ENCODE data around the gene EDARADD. TPM values are rescaled to one million over a fixed set of nuclear protein-coding genes. Genes with fewer than 3 reads are reported as not detected.

Gene EDARADD
- total and polyA plus RNA-seq, 7 experiments from 2014 or later, result 0.38 to 6.6 (median 0.73) TPM; not detected in 2

DNA sequence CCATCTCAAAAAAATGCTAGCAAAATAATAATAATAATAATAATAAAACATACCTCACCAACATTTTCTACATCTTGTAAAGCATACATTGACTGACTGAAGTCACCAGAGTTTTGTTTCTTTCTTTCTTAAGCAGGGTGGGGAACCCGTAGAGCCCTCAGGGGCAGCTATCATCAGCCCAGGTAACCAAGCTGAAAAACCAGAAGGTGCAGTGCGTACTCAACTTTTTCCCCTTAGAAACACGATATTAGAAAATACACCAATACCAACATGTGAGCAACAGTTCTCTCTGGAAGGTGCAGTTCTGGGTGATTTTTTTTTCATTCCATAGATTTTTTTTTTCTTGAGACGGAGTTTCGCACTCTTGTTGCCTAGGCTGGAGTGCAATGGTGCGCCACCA is 75.4 kb downstream of the EDARADD start:
- POLR2A ChIA-PET, result no interaction called here
- Mint-ChIP-seq H3K36me3 (peaks cover 0 to 5% (median 0%) of the 10 kb centered on the region in 5 donors), H3K27ac (no peak overlapping the region), H3K4me1 (peaks cover 18 to 26% (median 21%) of the 10 kb centered on the region in 7 donors), H3K27me3 (peaks cover 8 to 19% (median 15%) of the 10 kb centered on the region in 5 donors), H3K4me3 (no peak overlapping the region), H3K9me3 (peaks cover 0 to 1% (median 0%) of the 10 kb centered on the region in 11 donors)
- no peaks in the 10 kb centered on the region for H3K27me3 ChIP-seq (ENCODE audit: control insufficient read depth in 2 of 2, insufficient read depth in 2 of 2, low read length in 2 of 2)
- H3K4me1 ChIP-seq (ENCODE audit: control insufficient read depth in 2 of 2, insufficient read depth in 2 of 2, low read length in 2 of 2), result peaks cover 17 to 20% of the 10 kb centered on the region in 2 donors
- intact Hi-C loops (cut with micrococcal nuclease), result no loop called here
- ATAC-seq, result no peak
- no peak overlapping the region for H3K27ac ChIP-seq (ENCODE audit: low read depth, low read length)
- no peaks in the 10 kb centered on the region for H3K36me3 ChIP-seq (ENCODE audit: control insufficient read depth in 2 of 3, insufficient read depth in 3 of 3, low read length in 3 of 3)
- H3K4me3 ChIP-seq (ENCODE audit: low read length), result no peak overlapping the region
- CTCF ChIA-PET, result interaction anchor here (0.7 kb wide), 1 partner anchor 364 kb away, joined by 3 read pairs; no protein-coding TSS in a partner anchor
- H3K9me3 ChIP-seq (ENCODE audit: control insufficient read depth in 2 of 3, low read length in 3 of 3), result no peaks in the 10 kb centered on the region
- DNase-seq, result no peak

DNA sequence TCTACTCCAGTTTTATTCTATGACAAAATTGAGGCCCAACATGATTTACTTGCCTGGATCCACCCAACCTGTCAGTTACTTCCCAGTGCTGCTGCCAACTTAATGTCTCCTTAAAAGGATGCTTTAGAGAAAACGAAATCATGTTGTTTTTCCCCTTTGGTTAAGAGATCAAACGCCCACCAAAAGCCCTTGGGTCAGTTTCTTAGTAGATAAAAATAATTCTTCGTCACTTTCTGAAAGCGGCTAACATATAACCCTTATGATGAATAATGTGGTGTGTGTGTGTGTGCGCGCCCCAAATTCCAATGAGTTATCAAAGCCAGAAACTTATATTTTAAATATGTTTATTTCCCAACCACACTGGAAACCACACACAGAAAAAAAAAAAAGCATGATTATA is 77.0 kb downstream of the EDARADD start:
- DNase-seq (no peak), ATAC-seq (no peak)
- Mint-ChIP-seq H3K4me1 (peaks cover 5 to 11% (median 6%) of the 10 kb centered on the region in 7 donors), H3K4me3 (no peak overlapping the region), H3K27me3 (peaks cover 4 to 14% (median 8%) of the 10 kb centered on the region in 5 donors), H3K27ac (no peak overlapping the region), H3K9me3 (no peaks in the 10 kb centered on the region), H3K36me3 (no peaks in the 10 kb centered on the region)
- peaks cover 3 to 5% of the 10 kb centered on the region in 2 donors for H3K4me1 ChIP-seq (ENCODE audit: control insufficient read depth in 2 of 2, insufficient read depth in 2 of 2, low read length in 2 of 2)
- no peaks in the 10 kb centered on the region for H3K9me3 ChIP-seq (ENCODE audit: control insufficient read depth in 2 of 3, low read length in 3 of 3)
- H3K27me3 ChIP-seq (ENCODE audit: control insufficient read depth in 2 of 2, insufficient read depth in 2 of 2, low read length in 2 of 2), result no peaks in the 10 kb centered on the region
- H3K4me3 ChIP-seq (ENCODE audit: low read length), result no peak overlapping the region
- POLR2A ChIA-PET, result no interaction called here
- intact Hi-C loops (cut with micrococcal nuclease), result no loop called here
- no peak overlapping the region for H3K27ac ChIP-seq (ENCODE audit: low read depth, low read length)
- CTCF ChIA-PET, result no interaction called here
- H3K36me3 ChIP-seq (ENCODE audit: control insufficient read depth in 2 of 3, insufficient read depth in 3 of 3, low read length in 3 of 3), result no peaks in the 10 kb centered on the region

DNA sequence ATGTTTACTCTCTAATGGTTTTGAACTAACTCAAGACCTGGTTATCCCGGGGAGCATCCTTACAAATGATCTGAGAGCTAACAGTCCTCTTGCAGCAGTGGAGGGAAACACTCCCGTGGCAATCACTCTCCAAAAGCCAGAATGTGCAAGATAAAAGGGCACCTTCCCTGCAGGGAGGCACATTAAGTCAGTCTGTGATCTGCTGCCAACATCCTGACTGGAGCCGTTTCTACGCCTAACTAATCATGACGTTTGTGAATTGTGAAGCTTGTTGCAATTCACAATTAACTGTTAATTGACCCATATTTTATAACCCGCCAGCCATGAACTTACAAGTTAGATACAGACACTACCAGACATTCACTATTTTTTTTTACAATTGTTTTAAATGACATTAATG is 77.6 kb downstream of the EDARADD start:
- ATAC-seq (no peak), DNase-seq (no peak)
- Histone ChIP-seq H3K36me3 (ENCODE audit: control insufficient read depth in 2 of 3, insufficient read depth in 3 of 3, low read length in 3 of 3) (no peaks in the 10 kb centered on the region), H3K27me3 (ENCODE audit: control insufficient read depth in 2 of 2, insufficient read depth in 2 of 2, low read length in 2 of 2) (no peaks in the 10 kb centered on the region), H3K27ac (ENCODE audit: low read depth, low read length) (no peak overlapping the region), H3K9me3 (ENCODE audit: control insufficient read depth in 2 of 3, low read length in 3 of 3) (no peaks in the 10 kb centered on the region), H3K4me3 (ENCODE audit: low read length) (no peak overlapping the region), H3K4me1 (ENCODE audit: control insufficient read depth in 2 of 2, insufficient read depth in 2 of 2, low read length in 2 of 2) (no peaks in the 10 kb centered on the region)
- Mint-ChIP-seq H3K27ac (no peak overlapping the region), H3K36me3 (no peaks in the 10 kb centered on the region), H3K9me3 (no peaks in the 10 kb centered on the region), H3K4me1 (peaks cover 0 to 6% (median under 1%) of the 10 kb centered on the region in 7 donors), H3K4me3 (no peak overlapping the region), H3K27me3 (peaks cover 0 to 14% (median 8%) of the 10 kb centered on the region in 5 donors)
- intact Hi-C loops (cut with micrococcal nuclease), result no loop called here
- ChIA-PET CTCF (no interaction called here), POLR2A (no interaction called here)

DNA sequence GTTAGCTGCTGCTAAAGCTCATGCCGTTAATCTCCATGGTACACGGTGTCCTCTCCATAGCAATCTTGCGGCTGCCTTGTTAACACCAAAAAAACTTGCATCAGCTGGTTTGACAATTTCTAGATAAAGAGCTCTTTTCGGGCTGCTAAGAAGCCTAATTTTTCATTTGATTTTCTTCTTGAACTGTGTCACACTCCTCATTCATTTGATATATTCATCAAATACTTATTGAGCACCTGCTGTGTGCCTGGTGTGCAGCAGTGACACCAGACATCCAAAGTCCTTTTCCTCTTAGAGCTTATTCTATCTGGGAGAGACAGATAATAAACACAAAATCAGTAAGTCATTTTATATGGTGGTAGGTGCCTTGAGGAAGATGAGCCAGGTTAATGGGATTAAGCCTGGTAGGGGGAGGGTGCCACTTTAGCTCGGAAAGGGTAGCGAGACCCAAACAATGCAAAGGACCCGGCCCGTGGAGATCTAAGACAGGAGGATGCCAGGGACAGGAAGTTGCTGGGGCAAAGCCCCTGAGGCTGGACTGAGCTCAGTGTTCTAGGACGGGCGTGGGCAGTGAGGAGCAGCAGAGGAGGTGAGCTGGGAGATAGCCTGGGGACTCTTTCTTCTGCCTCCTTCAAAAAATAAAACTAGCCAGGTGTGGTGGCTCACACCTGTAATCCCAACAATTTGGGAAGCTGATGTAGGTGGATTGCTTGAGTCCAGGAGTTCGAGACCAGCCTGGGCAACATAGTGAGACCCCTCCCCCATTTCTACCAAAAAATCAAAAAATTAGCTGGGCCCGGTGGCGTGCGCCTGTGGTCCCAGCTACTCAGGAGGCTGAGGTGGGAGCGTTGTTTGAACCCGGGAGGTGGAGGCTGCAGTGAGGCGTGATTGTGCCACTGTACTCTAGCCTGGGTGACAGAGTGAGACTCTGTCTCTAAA is 79.0 kb downstream of the EDARADD start:
- ChIA-PET POLR2A (no interaction called here), CTCF (no interaction called here)
- Mint-ChIP-seq H3K9me3 (peaks cover 0 to 2% (median 0%) of the 10 kb centered on the region in 11 donors), H3K27me3 (peaks cover 0 to 12% (median under 1%) of the 10 kb centered on the region in 5 donors), H3K4me1 (peaks cover 0 to 4% (median 0%) of the 10 kb centered on the region in 7 donors), H3K4me3 (no peak overlapping the region), H3K27ac (no peak overlapping the region), H3K36me3 (no peaks in the 10 kb centered on the region)
- H3K36me3 ChIP-seq (ENCODE audit: control insufficient read depth in 2 of 3, insufficient read depth in 3 of 3, low read length in 3 of 3), result no peaks in the 10 kb centered on the region
- no peaks in the 10 kb centered on the region for H3K4me1 ChIP-seq (ENCODE audit: control insufficient read depth in 2 of 2, insufficient read depth in 2 of 2, low read length in 2 of 2)
- H3K27ac ChIP-seq (ENCODE audit: low read depth, low read length), result no peak overlapping the region
- H3K4me3 ChIP-seq (ENCODE audit: low read length), result no peak overlapping the region
- no peak for DNase-seq
- no peaks in the 10 kb centered on the region for H3K9me3 ChIP-seq (ENCODE audit: control insufficient read depth in 2 of 3, low read length in 3 of 3)
- no peak for ATAC-seq
- intact Hi-C loops (cut with micrococcal nuclease), result no loop called here
- H3K27me3 ChIP-seq (ENCODE audit: control insufficient read depth in 2 of 2, insufficient read depth in 2 of 2, low read length in 2 of 2), result no peaks in the 10 kb centered on the region

DNA sequence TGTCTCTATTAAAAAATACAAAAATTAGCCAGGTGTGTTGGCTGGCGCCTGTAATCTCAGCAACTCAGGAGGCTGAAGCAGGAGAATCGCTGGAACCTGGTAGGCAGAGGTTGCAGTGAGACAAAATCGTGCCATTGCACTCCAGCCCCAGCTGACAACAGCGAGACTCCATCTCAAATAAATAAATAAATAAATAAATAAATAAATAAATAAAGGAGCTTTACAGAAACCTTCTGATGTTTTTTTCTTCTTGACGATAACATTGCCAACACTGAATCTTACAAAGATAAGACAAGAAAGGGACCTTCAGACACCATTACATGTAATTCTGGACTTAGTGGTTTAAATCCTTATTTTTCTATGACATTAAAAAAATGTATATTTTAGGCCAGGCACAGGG is 81.9 kb downstream of the EDARADD start:
- Histone ChIP-seq H3K4me3 (ENCODE audit: low read length) (no peak overlapping the region), H3K4me1 (ENCODE audit: control insufficient read depth in 2 of 2, insufficient read depth in 2 of 2, low read length in 2 of 2) (no peaks in the 10 kb centered on the region), H3K27ac (ENCODE audit: low read depth, low read length) (no peak overlapping the region), H3K27me3 (ENCODE audit: control insufficient read depth in 2 of 2, insufficient read depth in 2 of 2, low read length in 2 of 2) (no peaks in the 10 kb centered on the region), H3K36me3 (ENCODE audit: control insufficient read depth in 2 of 3, insufficient read depth in 3 of 3, low read length in 3 of 3) (no peaks in the 10 kb centered on the region), H3K9me3 (ENCODE audit: control insufficient read depth in 2 of 3, low read length in 3 of 3) (no peaks in the 10 kb centered on the region)
- Mint-ChIP-seq H3K4me3 (no peak overlapping the region), H3K36me3 (no peaks in the 10 kb centered on the region), H3K27me3 (peaks cover 0 to 11% (median 0%) of the 10 kb centered on the region in 5 donors), H3K27ac (no peak overlapping the region), H3K9me3 (peaks cover 0 to 2% (median 0%) of the 10 kb centered on the region in 11 donors), H3K4me1 (peaks cover 0 to 4% (median 0%) of the 10 kb centered on the region in 7 donors)
- ATAC-seq (no peak), DNase-seq (no peak)
- intact Hi-C loops (cut with micrococcal nuclease), result no loop called here
- CTCF ChIA-PET, result interaction anchor here (1.0 kb wide), 1 partner anchor 9 kb away, joined by 3 read pairs; no protein-coding TSS in a partner anchor
- POLR2A ChIA-PET, result no interaction called here

DNA sequence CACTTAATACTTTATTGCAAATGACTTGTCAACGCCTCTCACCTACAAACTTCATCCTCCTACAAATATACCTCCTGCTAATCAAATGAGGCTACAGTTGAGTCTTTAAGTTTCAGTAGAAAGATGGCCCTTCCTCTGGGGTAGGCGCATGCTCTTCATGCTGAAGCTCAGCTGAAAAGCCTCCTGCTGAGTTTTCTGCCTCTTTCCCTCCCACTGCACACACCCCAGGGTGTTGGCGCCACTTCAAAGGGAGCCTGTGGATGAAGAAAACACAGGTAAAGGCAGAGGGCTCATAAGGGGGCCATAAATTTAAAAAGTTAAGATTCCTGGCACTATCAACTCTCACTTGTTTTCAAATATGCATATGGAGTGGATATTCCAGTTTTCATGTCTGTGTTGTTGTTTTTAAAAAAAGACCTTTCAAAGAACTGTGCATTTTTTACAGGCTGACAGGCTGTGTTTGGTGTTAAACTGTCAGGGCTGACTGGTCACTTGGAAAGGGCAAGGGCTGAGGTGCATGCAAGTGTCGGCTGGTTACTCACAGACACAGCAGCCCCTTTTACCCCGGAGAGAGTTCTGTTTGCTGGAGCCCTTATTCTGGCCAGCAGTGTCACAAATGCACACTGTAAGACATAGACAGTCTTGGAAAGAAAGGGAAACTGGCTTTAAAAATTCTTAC is 86.8 kb downstream of the EDARADD start:
- no peak for DNase-seq
- no peaks in the 10 kb centered on the region for H3K4me1 ChIP-seq (ENCODE audit: control insufficient read depth in 2 of 2, insufficient read depth in 2 of 2, low read length in 2 of 2)
- no peak overlapping the region for H3K4me3 Mint-ChIP-seq
- POLR2A ChIA-PET, result no interaction called here
- no peaks in the 10 kb centered on the region for H3K36me3 ChIP-seq (ENCODE audit: control insufficient read depth in 2 of 3, insufficient read depth in 3 of 3, low read length in 3 of 3)
- no peak overlapping the region for H3K4me3 ChIP-seq (ENCODE audit: low read length)
- intact Hi-C loops (cut with micrococcal nuclease), result no loop called here
- CTCF ChIA-PET, result no interaction called here
- H3K36me3 Mint-ChIP-seq, result no peaks in the 10 kb centered on the region
- H3K27ac ChIP-seq (ENCODE audit: low read depth, low read length), result no peak overlapping the region
- H3K9me3 ChIP-seq (ENCODE audit: control insufficient read depth in 2 of 3, low read length in 3 of 3), result no peaks in the 10 kb centered on the region
- H3K4me1 Mint-ChIP-seq, result no peaks in the 10 kb centered on the region
- H3K27ac Mint-ChIP-seq, result no peak overlapping the region
- peaks cover 0 to 2% (median 0%) of the 10 kb centered on the region in 11 donors for H3K9me3 Mint-ChIP-seq
- H3K27me3 Mint-ChIP-seq, result peaks cover 0 to 7% (median 0%) of the 10 kb centered on the region in 5 donors
- no peaks in the 10 kb centered on the region for H3K27me3 ChIP-seq (ENCODE audit: control insufficient read depth in 2 of 2, insufficient read depth in 2 of 2, low read length in 2 of 2)
- ATAC-seq, result no peak
